Right ventricle myocardium superior (tissue), 1 donor: ENCODE results near the gene ZNF652. TPM values are rescaled to one million over a fixed set of nuclear protein-coding genes. Genes with fewer than 3 reads are reported as not detected.

Source experiments
- ATAC-seq: fragments of 200-7000 bp; cut with Tn5 transposase; one replicate; pipeline ENCODE4 v1.9.1; 2020; ENCODE audit warnings: mild to moderate bottlenecking; ENCODE audit not compliant: poor library complexity
- DNase-seq: peaks from one replicate; pipeline ENCODE4 v3.0.0-alpha.2; 2020
- intact Hi-C: fragments of 100-400 bp; cut with DNase I; formaldehyde crosslinking; loops from one replicate; pipeline ENCODE4 v1.11.2; 2022
- microRNA-seq: library from miRNA; unstranded; fragments of <30 nt; microRNA quantifications from one replicate; pipeline ENCODE4 v1.2.0, GENCODE V29; 2020
- total RNA-seq: library from RNA; stranded (reverse); fragmentation: NEBNext Ultra II Directional; extraction: Animal tissue kit (Norgen Biotek cat#: 25700); gene quantifications from one replicate; pipeline ENCODE4 v1.2.1, GENCODE V29; 2021
- donor health status: DM: no; HTN: yes; CAD: no; lungs with severe emphysema.

Gene ZNF652
- total RNA-seq, 1 donor from 2014 or later: 18.6 TPM

DNA sequence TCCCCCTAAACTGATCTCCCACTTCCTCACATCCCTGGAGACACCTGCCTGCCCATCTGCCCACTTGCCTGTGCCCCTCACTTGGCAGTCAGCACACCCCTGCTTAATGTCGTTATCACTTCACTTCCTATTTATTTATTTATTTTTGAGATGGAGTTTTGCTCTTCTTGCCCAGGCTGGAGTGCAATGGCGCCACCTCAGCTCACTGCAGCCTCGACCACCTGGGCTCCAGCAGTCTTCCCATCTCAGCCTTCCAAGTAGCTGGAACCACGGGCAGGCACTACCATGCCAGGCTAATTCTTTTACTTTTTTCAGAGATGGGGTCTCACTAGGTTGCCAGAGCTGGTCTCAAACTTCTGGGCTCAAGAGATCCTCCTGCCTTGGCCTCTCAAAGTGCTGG, 108.0 kb downstream of the ZNF652 start:
- intact Hi-C loops: no loop called here
- DNase-seq (no peak), ATAC-seq (no peak)

DNA sequence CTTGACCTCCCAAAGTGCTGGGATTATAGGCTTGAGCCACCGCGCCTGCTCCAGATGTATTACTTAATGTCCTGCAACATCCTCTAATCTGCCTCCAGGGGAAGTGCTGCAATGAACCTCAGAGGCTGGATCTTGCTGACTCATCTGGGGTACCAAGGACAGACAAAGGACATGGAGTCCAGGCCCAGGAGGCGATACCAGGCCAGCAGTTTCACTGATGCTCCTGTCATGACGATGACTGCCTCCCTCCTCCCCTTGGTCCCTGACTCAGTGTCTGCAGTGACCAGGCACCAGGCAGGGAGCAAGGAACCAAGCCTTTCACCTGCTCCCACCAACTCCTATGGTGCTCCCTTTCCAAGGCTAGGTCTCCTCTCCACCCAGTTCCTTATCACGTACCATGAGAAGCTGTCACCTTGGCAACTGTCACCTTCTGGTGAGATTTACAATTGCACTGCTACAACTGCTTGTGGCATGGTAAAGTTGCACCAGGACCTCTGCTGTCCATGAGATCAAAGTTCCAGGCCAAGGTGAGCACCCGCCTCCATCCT, 109.8 kb downstream of the ZNF652 start:
- ATAC-seq (peak; percentile 47), DNase-seq (peak; percentile 48)
- intact Hi-C loops: no loop called here

DNA sequence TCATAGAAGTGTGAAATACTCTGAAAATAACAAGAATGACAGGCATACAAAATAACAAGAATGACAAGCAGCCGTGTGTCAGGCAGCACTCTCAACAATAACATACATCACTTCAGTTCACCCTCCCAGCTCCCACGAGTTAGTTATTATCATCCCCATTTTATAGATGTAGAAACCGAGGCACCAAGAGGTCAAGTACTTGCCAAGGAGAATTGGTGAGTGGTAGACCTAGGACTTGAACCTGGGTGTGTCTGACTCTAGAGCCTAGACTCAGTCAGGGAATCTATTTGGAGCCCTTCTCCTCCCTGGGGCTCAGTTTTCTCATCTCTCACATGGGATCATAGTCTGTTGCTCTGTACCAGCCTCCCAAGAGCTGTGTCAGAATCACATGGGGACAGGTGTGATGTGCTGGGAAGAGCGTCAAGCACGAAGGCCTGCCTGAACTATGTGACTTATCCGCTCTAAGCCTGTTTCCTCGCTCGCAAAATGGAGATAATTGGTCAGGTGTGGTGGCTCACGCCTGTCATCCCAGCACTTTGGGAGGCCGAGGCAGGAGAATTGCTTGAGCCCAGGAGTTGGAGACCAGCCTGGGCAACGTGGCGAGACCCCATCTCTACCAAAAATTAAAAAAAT, 112.0 kb downstream of the ZNF652 start:
- intact Hi-C loops: no loop called here
- DNase-seq (no peak), ATAC-seq (no peak)

DNA sequence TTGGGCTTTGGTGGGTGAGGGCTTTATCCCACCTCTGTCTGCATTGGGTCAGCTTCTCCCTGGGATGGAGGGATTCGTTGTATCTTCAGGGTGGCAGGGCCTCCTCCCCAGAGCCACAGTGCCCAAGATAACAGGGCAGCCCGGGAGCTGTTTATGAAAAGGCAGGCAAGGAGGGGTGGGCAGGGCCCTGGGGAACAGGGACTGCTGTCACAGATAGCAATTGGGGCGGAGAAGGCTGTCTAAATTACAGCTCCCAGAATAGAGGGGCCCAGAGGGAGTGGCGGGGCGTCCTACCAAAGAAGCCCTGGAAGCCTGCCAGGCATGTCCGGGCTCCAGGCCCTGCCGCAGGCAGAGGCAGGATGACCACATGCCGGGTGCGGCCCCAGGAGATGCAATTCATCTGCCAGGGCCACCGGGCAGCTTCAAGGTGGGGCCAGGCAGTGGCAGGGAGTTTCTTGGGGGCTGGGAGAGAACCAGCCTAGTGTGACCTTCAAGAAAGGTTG, 112.7 kb downstream of the ZNF652 start:
- DNase-seq: peak; percentile 75
- intact Hi-C loops: no loop called here
- peak; percentile 82 for ATAC-seq

DNA sequence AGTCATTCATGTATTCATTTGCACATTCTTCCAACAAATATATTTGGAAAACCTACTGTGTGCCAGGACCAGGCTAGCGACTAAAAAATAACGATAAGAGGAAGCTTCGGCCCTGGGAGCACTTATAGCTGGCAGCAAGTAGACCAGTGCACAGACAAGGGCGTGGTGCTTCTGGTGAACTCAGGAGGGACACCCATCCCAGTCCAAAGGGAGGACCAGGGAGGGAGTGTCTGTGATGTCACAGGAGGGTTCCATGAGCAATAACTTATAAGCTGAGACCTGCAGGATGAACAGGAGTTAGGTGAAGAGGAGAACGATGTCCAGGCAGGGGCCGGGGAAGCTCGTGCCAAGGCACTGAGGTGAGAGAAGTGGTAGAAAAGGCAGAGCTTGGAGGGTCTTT, 114.1 kb downstream of the ZNF652 start:
- DNase-seq (no peak), ATAC-seq (no peak)
- intact Hi-C loops: no loop called here

DNA sequence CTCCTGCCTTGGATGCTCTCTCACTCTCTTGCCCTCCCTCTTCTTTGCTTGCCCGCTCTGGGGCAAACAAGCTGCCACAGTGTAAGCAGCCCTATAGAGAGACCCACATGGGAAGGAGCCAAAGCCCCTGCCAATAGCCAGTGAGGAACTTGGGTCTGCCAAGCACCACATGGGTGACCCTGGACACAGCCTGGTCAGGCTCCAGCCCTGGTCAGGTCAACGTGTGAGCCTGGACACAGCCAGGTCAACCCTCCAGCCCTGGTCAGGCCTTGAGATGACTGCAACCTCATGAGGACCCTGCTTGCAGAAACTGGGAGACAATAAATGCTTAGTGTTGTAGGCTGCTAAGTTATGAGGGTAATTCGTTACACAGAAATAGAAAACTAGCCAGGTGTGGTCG, 117.2 kb downstream of the ZNF652 start:
- no peak for ATAC-seq
- intact Hi-C loops: no loop called here
- no peak for DNase-seq

Small RNA genes within 50 kb of the gene (microRNA-seq; reads per million reads assigned to microRNA genes)
- gene MIR6129: not detected

Other genes with a start within 250 kb of the ZNF652 start
- not detected for gene B4GALNT2, start 229.5 kb downstream of the ZNF652 start, total RNA-seq
- 2.1 TPM for gene GNGT2, start 151.7 kb downstream of the ZNF652 start, total RNA-seq
- gene ABI3, start 151.5 kb downstream of the ZNF652 start, total RNA-seq: 5.5 TPM
- gene PHOSPHO1, start 131.5 kb downstream of the ZNF652 start, total RNA-seq: 0.22 TPM
- 236 TPM for gene PHB1, start 52.6 kb upstream of the ZNF652 start, total RNA-seq
- gene NGFR, start 133.0 kb upstream of the ZNF652 start, total RNA-seq: 8.0 TPM
- gene NXPH3, start 213.6 kb upstream of the ZNF652 start, total RNA-seq: 3.7 TPM